ENCODE data around the gene NDUFA5.

The NDUFA5 gene

GRCh38 chr7:123571187-123571586 lies 13.6 kb upstream of the NDUFA5 start:
- no peak overlapping the region for H3K9ac ChIP-seq (ENCODE audit: low read length)
- H2AFZ ChIP-seq (ENCODE audit: low read depth, low read length) = no peak overlapping the region
- no peak overlapping the region for H3K4me3 ChIP-seq (ENCODE audit: low read length)
- no peaks in the 10 kb centered on the region for H3K36me3 ChIP-seq (replicated peaks; ENCODE audit: low read depth, low read length)
- H3K27ac ChIP-seq (ENCODE audit: low read length) = no peak overlapping the region
- no peak for TF ChIP-seq EZH2phosphoT487 (IDR thresholded peaks at IDR 0.05; ENCODE audit: low read depth)
- no peak for TF ChIP-seq CTCF (IDR thresholded peaks at IDR 0.05; ENCODE audit: low read depth, low read length)
- H3K9me3 ChIP-seq (ENCODE audit: insufficient read depth, low read length) = no peaks in the 10 kb centered on the region
- no peaks in the 10 kb centered on the region for H3K79me2 ChIP-seq (ENCODE audit: low read length)
- H3K4me1 ChIP-seq (ENCODE audit: low read length) = peaks cover 9% of the 10 kb centered on the region
- H3K4me2 ChIP-seq (ENCODE audit: low read length) = no peak overlapping the region
- no peaks in the 10 kb centered on the region for H4K20me1 ChIP-seq (ENCODE audit: insufficient read depth, low read length)
- H3K27me3 ChIP-seq (ENCODE audit: low read depth, low read length) = no peaks in the 10 kb centered on the region

- H3K4me1 ChIP-seq (ENCODE audit: low read length) = peaks cover 9% of the 10 kb centered on the region
- no peak overlapping the region for H3K27ac ChIP-seq (ENCODE audit: low read length)
- no peak overlapping the region for H2AFZ ChIP-seq (ENCODE audit: low read depth, low read length)
- H3K4me3 ChIP-seq (ENCODE audit: low read length) = no peak overlapping the region
- H3K9ac ChIP-seq (ENCODE audit: low read length) = no peak overlapping the region
- TF ChIP-seq CTCF (IDR thresholded peaks at IDR 0.05; ENCODE audit: low read depth, low read length) (no peak), EZH2phosphoT487 (IDR thresholded peaks at IDR 0.05; ENCODE audit: low read depth) (no peak)
- no peaks in the 10 kb centered on the region for H4K20me1 ChIP-seq (ENCODE audit: insufficient read depth, low read length)
- no peaks in the 10 kb centered on the region for H3K79me2 ChIP-seq (ENCODE audit: low read length)
- H3K36me3 ChIP-seq (replicated peaks; ENCODE audit: low read depth, low read length) = no peaks in the 10 kb centered on the region
- no peaks in the 10 kb centered on the region for H3K9me3 ChIP-seq (ENCODE audit: insufficient read depth, low read length)
- H3K27me3 ChIP-seq (ENCODE audit: low read depth, low read length) = no peaks in the 10 kb centered on the region
- no peak overlapping the region for H3K4me2 ChIP-seq (ENCODE audit: low read length)
These were observed 13.0 kb upstream of the NDUFA5 start for GRCh38 chr7:123570390-123571182.

DNA sequence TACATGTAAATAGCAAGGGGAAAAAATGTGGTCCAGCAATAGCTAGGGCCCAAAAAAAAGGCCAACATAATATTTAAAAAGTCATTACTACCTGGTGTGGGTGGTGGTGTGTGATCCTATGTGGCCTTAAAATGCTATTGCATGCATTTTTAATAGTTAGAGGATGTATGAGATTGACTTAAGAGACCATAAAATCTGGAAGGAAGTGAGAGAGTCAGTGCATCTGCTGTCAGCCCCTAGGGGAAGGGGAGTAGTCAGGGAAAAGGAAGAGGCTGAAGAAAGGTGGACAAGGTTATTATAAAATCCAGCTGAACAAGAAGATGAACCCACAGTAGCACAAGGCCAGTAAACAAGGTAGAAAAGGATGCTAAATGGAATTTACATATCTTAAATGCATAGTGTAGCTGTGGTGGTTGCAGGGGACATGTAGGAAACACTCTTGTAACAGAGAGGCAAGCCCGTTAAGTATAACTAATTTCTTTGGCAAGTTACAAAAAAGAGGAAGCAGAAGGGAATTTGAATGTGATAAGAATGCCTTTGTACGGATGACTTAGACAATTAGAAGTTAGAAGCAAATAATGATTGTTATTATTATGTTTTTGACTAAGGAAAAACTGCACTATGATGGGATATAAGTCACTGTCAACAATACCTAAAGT lies 11.9 kb upstream of the NDUFA5 start:
- Histone ChIP-seq H3K27ac (ENCODE audit: low read length) (no peak overlapping the region), H3K9ac (ENCODE audit: low read length) (no peak overlapping the region), H3K79me2 (ENCODE audit: low read length) (no peaks in the 10 kb centered on the region), H3K27me3 (ENCODE audit: low read depth, low read length) (no peaks in the 10 kb centered on the region), H3K4me1 (ENCODE audit: low read length) (peaks cover 9% of the 10 kb centered on the region), H3K4me3 (ENCODE audit: low read length) (no peak overlapping the region), H4K20me1 (ENCODE audit: insufficient read depth, low read length) (no peaks in the 10 kb centered on the region), H3K4me2 (ENCODE audit: low read length) (0 out of 2 replicates have a peak overlapping the region, but pooled peaks have one; percentile 20), H3K9me3 (ENCODE audit: insufficient read depth, low read length) (no peaks in the 10 kb centered on the region), H2AFZ (ENCODE audit: low read depth, low read length) (no peak overlapping the region), H3K36me3 (replicated peaks; ENCODE audit: low read depth, low read length) (no peaks in the 10 kb centered on the region)
- TF ChIP-seq EZH2phosphoT487 (IDR thresholded peaks at IDR 0.05; ENCODE audit: low read depth) (no peak), CTCF (IDR thresholded peaks at IDR 0.05; ENCODE audit: low read depth, low read length) (no peak)

DNA sequence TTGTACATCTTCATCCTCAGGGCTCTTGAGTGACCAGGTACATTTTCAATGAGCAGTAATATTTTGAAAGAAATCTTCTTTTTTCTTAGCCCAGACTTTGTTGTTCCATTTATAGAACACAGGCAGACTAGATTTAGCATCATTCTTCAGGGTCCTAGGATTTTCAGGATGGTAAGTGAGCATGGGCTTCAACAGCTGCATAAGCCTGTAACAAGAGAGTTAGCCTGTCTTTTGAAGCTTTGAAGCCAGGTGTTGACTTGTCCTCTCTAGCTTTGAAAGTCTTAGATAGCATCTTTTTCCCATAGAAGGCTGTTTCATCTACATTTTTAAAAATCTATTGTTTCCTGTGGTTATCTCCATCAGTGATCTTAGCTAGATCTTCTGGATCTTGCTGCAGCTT lies 4.5 kb upstream of the NDUFA5 start:
- Histone ChIP-seq H3K27me3 (ENCODE audit: low read depth, low read length) (no peaks in the 10 kb centered on the region), H3K9me3 (ENCODE audit: insufficient read depth, low read length) (no peaks in the 10 kb centered on the region), H3K36me3 (replicated peaks; ENCODE audit: low read depth, low read length) (no peaks in the 10 kb centered on the region), H3K4me3 (ENCODE audit: low read length) (no peak overlapping the region), H3K4me1 (ENCODE audit: low read length) (peaks cover 6% of the 10 kb centered on the region), H3K4me2 (ENCODE audit: low read length) (no peak overlapping the region), H2AFZ (ENCODE audit: low read depth, low read length) (no peak overlapping the region), H3K79me2 (ENCODE audit: low read length) (peaks cover 4% of the 10 kb centered on the region), H4K20me1 (ENCODE audit: insufficient read depth, low read length) (no peaks in the 10 kb centered on the region), H3K27ac (ENCODE audit: low read length) (no peak overlapping the region), H3K9ac (ENCODE audit: low read length) (no peak overlapping the region)
- no peak for TF ChIP-seq EZH2phosphoT487 (IDR thresholded peaks at IDR 0.05; ENCODE audit: low read depth)
- no peak for TF ChIP-seq CTCF (IDR thresholded peaks at IDR 0.05; ENCODE audit: low read depth, low read length)

Measured in OCI-LY3 (cell line).